GM12892 (cell line): Measurements from ENCODE around the gene OR4D10.

Experiments
- POLR2A ChIP-seq: IDR thresholded peaks from 2 replicates; pipeline ENCODE4 v1.6.1; 2011; ENCODE audit warnings: low read depth, low read length, control low read depth
- POLR2AphosphoS5 ChIP-seq: IDR thresholded peaks from 2 replicates; pipeline ENCODE4 v1.6.1; 2011; ENCODE audit warnings: low read depth, low read length, control low read depth
- TAF1 ChIP-seq: IDR thresholded peaks from 2 replicates; pipeline ENCODE4 v1.6.1; 2011; ENCODE audit warnings: low read depth, mild to moderate bottlenecking, control low read depth, low read length, borderline replicate concordance

DNA sequence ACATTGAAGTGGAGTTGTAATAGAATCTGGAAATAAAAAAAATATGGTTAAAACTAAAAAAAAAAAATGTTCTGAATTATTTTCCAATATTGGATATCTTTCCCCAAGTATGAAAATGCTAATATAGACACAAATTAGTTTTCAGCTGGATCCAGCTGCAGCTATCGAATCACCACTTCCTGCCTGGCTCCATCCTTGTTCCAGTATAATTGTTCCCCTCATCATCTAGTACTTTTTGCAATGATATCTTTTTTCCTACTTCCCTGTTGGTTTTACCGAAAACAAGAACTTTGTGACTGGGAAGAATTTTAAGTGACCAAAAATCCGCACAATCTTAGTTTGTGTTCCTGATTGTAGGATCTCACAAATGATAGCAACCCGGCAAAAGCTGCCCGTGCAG lies 47.6 kb downstream of the OR4D10 start:
- TF ChIP-seq POLR2AphosphoS5 (no peak), POLR2A (no peak), TAF1 (no peak)
